Endothelial cell of umbilical vein (primary cell): ENCODE data around the gene C12orf43. TPM values are rescaled to one million over a fixed set of nuclear protein-coding genes. Genes with fewer than 3 reads are reported as not detected.

ENCODE experiments used
- polyA plus RNA-seq, 4 experiments: library from polyadenylated mRNA; depleted of rRNA in 3 of 4; stranded (reverse) in 3 of 4; unstranded in 1 of 4; fragments of >200 nt; gene quantifications; 2 replicates each; pipeline versions ENCODE4 v1.2.1 to v1.2.3, GENCODE V29; 2011 to 2012; ENCODE audit warnings: missing spikeins in 1 of 4
- total RNA-seq: library from RNA; stranded (reverse); gene quantifications from 2 replicates; pipeline ENCODE4 v1.2.3, GENCODE V29; 2021

C12orf43 gene
- total and polyA plus RNA-seq, 2 donors (not counting 3 experiments of a cell fraction or from before 2014, with no cell fraction given): 12.3 to 24.7 TPM

Other genes with a start within 250 kb of the C12orf43 start
- 38.2 and 53.0 TPM in 2 replicates for gene SPPL3, start 112.1 kb downstream of the C12orf43 start, total RNA-seq
- gene SPPL3, start 112.1 kb downstream of the C12orf43 start, polyA plus RNA-seq: 23.0 and 30.6 TPM in 2 replicates
- gene HNF1A, start 37.9 kb downstream of the C12orf43 start, total RNA-seq: not detected in 2 replicates
- gene HNF1A, start 37.9 kb downstream of the C12orf43 start, polyA plus RNA-seq: not detected in 2 replicates
- 0.33 TPM in 1 of 2 replicates, not detected in the other for gene OASL, start 22.8 kb upstream of the C12orf43 start, total RNA-seq
- gene OASL, start 22.8 kb upstream of the C12orf43 start, polyA plus RNA-seq: 0.17 and 0.30 TPM in 2 replicates
- gene P2RX7, start 116.4 kb upstream of the C12orf43 start, total RNA-seq: 5.1 and 8.1 TPM in 2 replicates
- 0.80 and 1.3 TPM in 2 replicates for gene P2RX7, start 116.4 kb upstream of the C12orf43 start, polyA plus RNA-seq
- 72.8 and 116 TPM in 2 replicates for gene P2RX4, start 193.6 kb upstream of the C12orf43 start, total RNA-seq
- 92.8 and 125 TPM in 2 replicates for gene P2RX4, start 193.6 kb upstream of the C12orf43 start, polyA plus RNA-seq